GM12878 (cell line): Measurements from ENCODE around the gene LETMD1. TPM values are rescaled to one million over a fixed set of nuclear protein-coding genes. Genes with fewer than 3 reads are reported as not detected.

Source experiments
- ATAC-seq: fragments of 200-7000 bp; cut with Tn5 transposase; 3 replicates; pipeline ENCODE4 v1.9.1; 2020; ENCODE audit warnings: mild to moderate bottlenecking, moderate library complexity
- Bru-seq: library from RNA; stranded (reverse); fragments of 400-500 nt; gene quantifications from one replicate; lab custom pipeline; 2021; lab: Mats Ljungman, UMichigan
- BruChase-seq, 2 experiments: library from RNA; stranded (reverse); fragments of 400-500 nt; gene quantifications; one replicate each; lab custom pipeline; 2021; lab: Mats Ljungman, UMichigan
- BruUV-seq: library from RNA; stranded (reverse); fragments of 400-500 nt; replicated peaks from 2 replicates; lab custom pipeline; 2021; lab: Mats Ljungman, UMichigan
- CTCF ChIA-PET: fragments of 300-600 bp; sonication (Branson Sonifier 250); formaldehyde crosslinking; extraction: SDS; loops from one replicate; lab custom pipeline; 2021; ENCODE audit warnings: inconsistent platforms; lab: Yijun Ruan, JAX
- POLR2A ChIA-PET: fragments of 350-600 bp; formaldehyde crosslinking; extraction: SDS; loops from one replicate; lab custom pipeline; 2021; ENCODE audit warnings: inconsistent platforms; lab: Charles Lee
- RAD21 ChIA-PET: fragments of 300-600 bp; sonication (Branson Sonifier 250); formaldehyde crosslinking; loops from one replicate; lab custom pipeline; 2023; ENCODE audit warnings: antibody characterized with exemption; ENCODE audit not compliant: unreplicated experiment; lab: Charles Lee
- SMC1A ChIA-PET: fragments of 300-600 bp; sonication (Branson Sonifier 250); formaldehyde crosslinking; loops from one replicate; lab custom pipeline; 2023; ENCODE audit not compliant: unreplicated experiment, uncharacterized antibody; lab: Charles Lee
- DNase-seq: peaks from one replicate; pipeline ENCODE4 v3.0.0-alpha.2; 2011; ENCODE audit warnings: low read depth, low spot score
- FAIRE-seq: peaks from 3 replicates; lab custom pipeline; 2011; peaks lifted over from hg19 to GRCh38; lab: Jason Lieb, UNC
- H2AFZ ChIP-seq: 2 replicates; pipeline ENCODE4 v1.6.0; 2011; ENCODE audit warnings: low read depth, low read length, control low read depth; ENCODE audit not compliant: control insufficient read depth
- H3K27ac ChIP-seq: 2 replicates; pipeline ENCODE4 v1.5.1; 2011; ENCODE audit warnings: control low read depth; ENCODE audit not compliant: control insufficient read depth, insufficient read depth
- H3K27me3 ChIP-seq, 2 experiments: replicated peaks in 1 of 2; 2 replicates each; pipeline versions ENCODE4 v1.6.0 to v1.6.1; 2011; ENCODE audit warnings: low read length in 1 of 2; ENCODE audit not compliant: control insufficient read depth in 2 of 2, insufficient read depth in 2 of 2
- H3K36me3 ChIP-seq, 2 experiments: 2 replicates each; pipeline ENCODE4 v1.5.1; 2011; ENCODE audit warnings: low read length in 1 of 2; ENCODE audit not compliant: control insufficient read depth in 2 of 2, insufficient read depth in 2 of 2
- H3K4me1 ChIP-seq: 2 replicates; pipeline ENCODE4 v1.6.1; 2011; ENCODE audit warnings: mild to moderate bottlenecking, low read length, moderate library complexity, mixed read lengths; ENCODE audit not compliant: control insufficient read depth, insufficient read depth
- H3K4me2 ChIP-seq: 2 replicates; pipeline ENCODE4 v1.6.0; 2011; ENCODE audit warnings: control low read depth; ENCODE audit not compliant: control insufficient read depth, insufficient read depth
- H3K4me3 ChIP-seq: fragments of 200-600 bp; sonication (generic); 2 replicates; pipeline ENCODE4 v1.5.1; 2016
- H3K79me2 ChIP-seq: 2 replicates; pipeline ENCODE4 v1.6.0; 2011; ENCODE audit warnings: low read length; ENCODE audit not compliant: control insufficient read depth, insufficient read depth
- H3K9ac ChIP-seq: 2 replicates; pipeline ENCODE4 v1.8.0; 2011; ENCODE audit warnings: low read length, control low read depth, mixed read lengths; ENCODE audit not compliant: control insufficient read depth, insufficient read depth
- H3K9me3 ChIP-seq: replicated peaks from 3 replicates; pipeline ENCODE4 v1.5.1; 2011; ENCODE audit warnings: mild to moderate bottlenecking, low read length; ENCODE audit not compliant: control insufficient read depth, insufficient read depth
- H4K20me1 ChIP-seq: 2 replicates; pipeline ENCODE4 v1.6.0; 2011; ENCODE audit not compliant: control insufficient read depth, insufficient read depth
- BMI1 ChIP-seq: fragments of 450-650 bp; IDR thresholded peaks from 2 replicates; pipeline ENCODE4 v1.6.1; 2016; ENCODE audit warnings: mild to moderate bottlenecking, moderate library complexity, borderline replicate concordance
- CHD2 ChIP-seq: IDR thresholded peaks from 2 replicates; pipeline ENCODE4 v1.6.1; 2011; ENCODE audit warnings: low read depth, low read length, improper control_type of control experiment, borderline replicate concordance
- CREM ChIP-seq: IDR thresholded peaks from 2 replicates; pipeline ENCODE4 v1.6.1; 2014; ENCODE audit warnings: antibody characterized with exemption, low read depth
- EGR1 ChIP-seq, 2 experiments: IDR thresholded peaks; 1 replicate in 1 of 2; 2 replicates in 1 of 2; pipeline ENCODE4 v1.6.1; 2011 to 2012; ENCODE audit warnings: low read depth in 2 of 2, low read length in 2 of 2, borderline replicate concordance in 1 of 2, mild to moderate bottlenecking in 1 of 2, moderate library complexity in 1 of 2
- HSF1 ChIP-seq: fragments of 150-350 bp; IDR thresholded peaks from 2 replicates; pipeline ENCODE4 v1.6.1; 2014; ENCODE audit warnings: mild to moderate bottlenecking, low read depth, low read length
- JUND ChIP-seq: IDR thresholded peaks from 2 replicates; pipeline ENCODE4 v1.6.1; 2012; ENCODE audit warnings: low read depth, mild to moderate bottlenecking, low read length, improper control_type of control experiment, moderate library complexity
- KAT2A ChIP-seq: conservative IDR thresholded peaks from 2 replicates; pipeline ENCODE4 v1.6.1; 2011; ENCODE audit warnings: low read depth, low read length; ENCODE audit not compliant: control insufficient read depth
- KLF5 ChIP-seq: fragments of 450-650 bp; IDR thresholded peaks from 2 replicates; pipeline ENCODE4 v1.6.1; 2014; ENCODE audit warnings: mild to moderate bottlenecking; ENCODE audit not compliant: partially characterized antibody
- SPI1 ChIP-seq: IDR thresholded peaks from 2 replicates; pipeline ENCODE4 v1.6.1; 2011; ENCODE audit warnings: low read depth, mild to moderate bottlenecking, low read length, moderate library complexity, borderline replicate concordance; ENCODE audit not compliant: insufficient read depth
- STAT1 ChIP-seq: fragments of 450-650 bp; conservative IDR thresholded peaks from 2 replicates; pipeline ENCODE4 v1.6.1; 2014; ENCODE audit warnings: antibody characterized with exemption, mild to moderate bottlenecking
- TCF12 ChIP-seq: IDR thresholded peaks from 2 replicates; pipeline ENCODE4 v1.6.1; 2011; ENCODE audit warnings: low read depth, mild to moderate bottlenecking, low read length
- WGBS: methylation state at CpG from one replicate; pipeline ENCODE4 v1.1.6; 2016; ENCODE audit warnings: low lambda C conversion rate; ENCODE audit not compliant: insufficient replicate concordance, insufficient coverage; ENCODE audit errors: missing lambda C conversion rate; 5-methylcytosine and 5-hydroxymethylcytosine counted together
- in situ Hi-C: fragments of 300-500 bp; cut with MboI; formaldehyde crosslinking; loops from 9 replicates; pipeline ENCODE4 v1.14.3; 2018; ENCODE audit warnings: mixed read lengths
- intact Hi-C: fragments of 100-400 bp; cut with micrococcal nuclease; formaldehyde crosslinking; loops from one replicate; pipeline ENCODE4 v1.14.2; 2022; ENCODE audit not compliant: unreplicated experiment
- long read RNA-seq, 2 experiments: library from polyadenylated mRNA; unstranded; transcript quantifications; one replicate each; pipeline ENCODE4 v2.0.0, GENCODE V29; 2019 to 2020
- polyA minus RNA-seq, 3 experiments: library from RNA; depleted of rRNA, polyadenylated mRNA; stranded (reverse); fragments of >200 nt; gene quantifications; 2 replicates each; pipeline ENCODE4 v1.2.3, GENCODE V29; 2011
- polyA plus RNA-seq, 11 experiments: library from polyadenylated mRNA; depleted of rRNA in 4 of 11; unstranded in 6 of 11; stranded (reverse) in 5 of 11; fragments of >200 nt; fragmentation: Nextera tagmentation in 4 of 11; fragmentation: Illumina TruSeq in 1 of 11; extraction: Ambion mirVana in 4 of 11; extraction: Trizol in 1 of 11; gene quantifications; 1 replicate in 1 of 11; 2 replicates in 10 of 11; pipeline versions ENCODE4 v1.2.1 to v1.2.3, GENCODE V29; 2011 to 2016; ENCODE audit warnings: inconsistent platforms in 2 of 11, missing spikeins in 2 of 11, low read depth in 1 of 11
- total RNA-seq, 4 experiments: library from RNA; depleted of rRNA in 3 of 4; stranded (reverse); fragments of >200 nt in 3 of 4; fragmentation: Illumina TruSeq in 1 of 4; extraction: Trizol in 1 of 4; gene quantifications; 2 replicates each; pipeline versions ENCODE4 v1.2.1 to v1.2.3, GENCODE V29; 2013 to 2021
- TF ChIP-seq, protein P1 (sequence below): fragments of 450-650 bp; IDR thresholded peaks from 2 replicates; pipeline ENCODE4 v1.6.1; 2016; ENCODE audit warnings: mild to moderate bottlenecking
- TF ChIP-seq, protein P2 (sequence below): IDR thresholded peaks from 2 replicates; pipeline ENCODE4 v1.6.1; 2012; ENCODE audit warnings: low read depth, low read length, improper control_type of control experiment

The LETMD1 gene
- 184 and 193 TPM in 2 replicates for total RNA-seq (2013; cell fraction: nucleolus; rRNA removed)
- 59.9 and 72.0 TPM in 2 replicates for total RNA-seq (2014; rRNA removed)
- 54.9 and 58.3 TPM in 2 replicates for total RNA-seq (2014; rRNA removed; fragmentation: Illumina TruSeq; extraction: Trizol)
- 44.7 and 48.1 TPM in 2 replicates for total RNA-seq (2021)
- polyA plus RNA-seq (2011; ENCODE audit: low read depth) = 67.3 TPM
- polyA plus RNA-seq (2011; rRNA removed) = 115 and 116 TPM in 2 replicates
- polyA plus RNA-seq (2011; cell fraction: cytosol; rRNA removed) = 98.4 and 120 TPM in 2 replicates
- polyA plus RNA-seq (2011; cell fraction: nucleus; rRNA removed) = 100 and 108 TPM in 2 replicates
- polyA plus RNA-seq (2012) = 70.1 and 80.3 TPM in 2 replicates
- 91.2 and 91.8 TPM in 2 replicates for polyA plus RNA-seq (2014; fragmentation: Illumina TruSeq; extraction: Trizol)
- polyA plus RNA-seq (2014; fragmentation: Nextera tagmentation; extraction: Ambion mirVana) = 10 to 100 TPM; 36.5 to 37.1 TPM
- polyA plus RNA-seq (2014; rRNA removed) = 79.0 and 82.6 TPM in 2 replicates
- polyA plus RNA-seq (2016; fragmentation: Nextera tagmentation; extraction: Ambion mirVana) = 10 to 100 TPM; 30.3 to 33.7 TPM
- 114 and 123 TPM in 2 replicates for polyA minus RNA-seq (2011; rRNA and poly(A)+ RNA removed)
- polyA minus RNA-seq (2011; cell fraction: cytosol; rRNA and poly(A)+ RNA removed) = 24.1 and 27.3 TPM in 2 replicates
- polyA minus RNA-seq (2011; cell fraction: nucleus; rRNA and poly(A)+ RNA removed) = 42.1 and 53.9 TPM in 2 replicates
- Bru-seq, nascent RNA = percentile 86 among the genes with signal in this experiment
- percentile 85 among the genes with signal in this experiment for BruChase-seq, experiment 1, labeled RNA remaining after a 6-hour chase
- BruChase-seq, experiment 2, labeled RNA remaining after a 2-hour chase = percentile 86 among the genes with signal in this experiment
- long read RNA-seq, experiment 1, partial matches to known transcripts = 2 of 28 reads
- long read RNA-seq, experiment 1, other reads (novel, unspliced or antisense) = 18 of 28 reads
- long read RNA-seq, experiment 2, transcript LETMD1-206 (6 exons, 1,665 nt) = minor isoform, 7 of 275 reads
- long read RNA-seq, experiment 2, transcript LETMD1-209 (8 exons, 2,001 nt) = minor isoform, 8 of 275 reads
- long read RNA-seq, experiment 2, transcript LETMD1-201 (9 exons, 2,112 nt) = major isoform, 75 of 275 reads
- long read RNA-seq, experiment 2, transcript LETMD1-221 (5 exons, 1,480 nt) = minor isoform, 29 of 275 reads
- long read RNA-seq, experiment 2, partial matches to known transcripts = 10 of 275 reads
- long read RNA-seq, experiment 2, other reads (novel, unspliced or antisense) = 132 of 275 reads

DNA sequence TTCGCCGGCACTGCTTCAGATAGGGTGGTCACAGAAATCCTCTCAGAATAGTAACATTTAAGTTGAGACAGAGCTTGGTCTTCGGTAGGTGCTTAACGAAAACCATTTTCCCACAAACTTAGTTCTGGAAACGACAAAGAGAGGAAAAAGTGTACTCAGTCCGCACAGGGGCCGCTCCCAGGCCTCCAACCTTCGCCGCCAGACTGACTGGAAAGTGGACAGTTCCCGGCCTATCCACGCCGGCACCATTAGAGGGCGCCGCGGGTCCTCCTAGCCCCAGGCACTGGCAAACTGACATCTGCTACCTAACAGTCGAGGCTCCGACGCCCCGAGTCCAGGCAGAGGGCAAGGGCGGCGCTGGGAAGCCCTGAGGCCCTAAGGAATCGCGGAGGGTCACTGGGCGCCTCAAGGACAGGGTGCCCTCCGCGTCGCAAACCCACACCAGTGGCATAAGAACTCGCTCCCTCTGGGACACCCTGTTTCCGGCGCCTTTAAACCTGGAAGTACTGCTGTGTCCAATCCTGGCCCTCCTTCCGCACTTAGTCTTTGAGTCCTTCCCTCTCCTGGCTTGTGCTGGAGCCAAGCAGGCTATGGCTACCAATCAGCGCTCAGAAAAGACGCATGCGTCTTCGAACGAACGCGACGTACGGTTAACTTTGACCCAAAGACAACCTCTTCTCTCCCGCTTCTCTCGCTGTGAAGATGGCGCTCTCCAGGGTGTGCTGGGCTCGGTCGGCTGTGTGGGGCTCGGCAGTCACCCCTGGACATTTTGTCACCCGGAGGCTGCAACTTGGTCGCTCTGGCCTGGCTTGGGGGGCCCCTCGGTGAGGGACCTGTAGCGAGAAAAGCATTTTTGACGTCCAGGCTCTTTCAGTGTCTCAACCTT lies at the start of gene LETMD1:
Gene LETMD1 (plus strand): TSS at position 673 of the 886 bp plus-strand sequence. CDS start 30 bp downstream, at position 703.
- ChIA-PET CTCF (interaction anchor here (0.6 to 6.1 kb wide), 15 partner anchors 16 to 294 kb away, joined by 3 to 61 read pairs (median 4); partner anchors contain the start of genes POU6F1 and SLC11A2), SMC1A (interaction anchor here (0.6 to 1.8 kb wide), 12 partner anchors 12 to 321 kb away, joined by 3 to 9 read pairs (median 3); partner anchors contain the start of gene CSRNP2), POLR2A (interaction anchor here (0.6 to 1.6 kb wide), 6 partner anchors 22 to 294 kb away, joined by 3 to 7 read pairs (median 3); partner anchors contain the start of genes DAZAP2, POU6F1 and SLC11A2), RAD21 (interaction anchor here (1.3 to 4.2 kb wide), 5 partner anchors 61 to 293 kb away, joined by 4 to 26 read pairs (median 5); no protein-coding TSS in a partner anchor)
- Histone ChIP-seq H3K27me3 (no peaks in the 10 kb centered on the region), H3K9me3 (no peaks in the 10 kb centered on the region), H3K4me3 (peak within 1 kb of the TSS; percentile 94), H3K4me1 (peaks cover 6% of the 10 kb centered on the region), H3K36me3 (peaks cover 0 to 6% of the 10 kb centered on the region in 2 experiments; a peak in 2 of 4 replicates), H4K20me1 (no peaks in the 10 kb centered on the region), H3K27ac (peak within 1 kb of the TSS; percentile 96), H3K4me2 (peak within 1 kb of the TSS; percentile 88), H3K9ac (peak within 1 kb of the TSS; percentile 99), H2AFZ (peak within 1 kb of the TSS; percentile 94), H3K79me2 (peaks cover 25% of the 10 kb centered on the region)
- FAIRE-seq (peak; percentile 97), ATAC-seq (peak; percentile 98), DNase-seq (peak; percentile 98)
- 2% methylated on average over 51 of the region's 51 CpGs for WGBS
- TSS peak; percentile 97 for BruUV-seq
- in situ Hi-C loops (loop anchor here (5.0 kb wide), 1 partner anchor 294 kb away; no protein-coding TSS in a partner anchor), intact Hi-C loops (loop anchor here (2.0 to 5.0 kb wide), 4 partner anchors 35 to 293 kb away; partner anchors contain the start of genes CSRNP2 and DAZAP2)
- TF ChIP-seq CREM = peak; percentile 4
- peak; percentile 43; the same call in 1 of the 2 replicates for TF ChIP-seq TCF12
- TF ChIP-seq JUND = no peak; the same call in 1 of the 2 replicates
- TF ChIP-seq, protein P1, sequence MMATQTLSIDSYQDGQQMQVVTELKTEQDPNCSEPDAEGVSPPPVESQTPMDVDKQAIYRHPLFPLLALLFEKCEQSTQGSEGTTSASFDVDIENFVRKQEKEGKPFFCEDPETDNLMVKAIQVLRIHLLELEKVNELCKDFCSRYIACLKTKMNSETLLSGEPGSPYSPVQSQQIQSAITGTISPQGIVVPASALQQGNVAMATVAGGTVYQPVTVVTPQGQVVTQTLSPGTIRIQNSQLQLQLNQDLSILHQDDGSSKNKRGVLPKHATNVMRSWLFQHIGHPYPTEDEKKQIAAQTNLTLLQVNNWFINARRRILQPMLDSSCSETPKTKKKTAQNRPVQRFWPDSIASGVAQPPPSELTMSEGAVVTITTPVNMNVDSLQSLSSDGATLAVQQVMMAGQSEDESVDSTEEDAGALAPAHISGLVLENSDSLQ = peak; percentile 52; the same call in 1 of the 2 replicates
- peak; percentile 60 for TF ChIP-seq KLF5
- no peak for TF ChIP-seq KAT2A
- no peak for TF ChIP-seq EGR1 (IDR thresholded peaks at IDR 0.05; ENCODE audit: borderline replicate concordance in 1 of 2, low read depth in 2 of 2, low read length in 2 of 2)
- TF ChIP-seq, protein P2, sequence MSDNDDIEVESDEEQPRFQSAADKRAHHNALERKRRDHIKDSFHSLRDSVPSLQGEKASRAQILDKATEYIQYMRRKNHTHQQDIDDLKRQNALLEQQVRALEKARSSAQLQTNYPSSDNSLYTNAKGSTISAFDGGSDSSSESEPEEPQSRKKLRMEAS = peak; percentile 71; the same call in 1 of the 2 replicates
- no peak for TF ChIP-seq BMI1
- TF ChIP-seq STAT1 = peak; percentile 83; the same call in 1 of the 2 replicates
- TF ChIP-seq HSF1 = no peak
- TF ChIP-seq SPI1 = 0 out of 2 replicates have a peak, but pooled peaks have one; percentile 10
- TF ChIP-seq CHD2 = no peak
